ENCODE data around the gene PXDN. TPM values are rescaled to one million over a fixed set of nuclear protein-coding genes. Genes with fewer than 3 reads are reported as not detected.

Gene PXDN
- total and polyA plus RNA-seq, 2 donors (not counting 3 experiments of a cell fraction or from before 2014, with no cell fraction given) = 231 to 308 TPM

- intact Hi-C loops (cut with micrococcal nuclease) = no loop called here
- FAIRE-seq (no peak), DNase-seq (ENCODE audit: low read depth, low spot score) (no peak)
- Histone ChIP-seq H3K4me3 (replicated peaks in 1 of 3; ENCODE audit: insufficient read depth in 1 of 3, low read depth in 1 of 3, low read length in 3 of 3) (no peak overlapping the region), H3K4me2 (ENCODE audit: insufficient read depth, low read length) (no peak overlapping the region), H2AFZ (ENCODE audit: low read depth, low read length) (no peak overlapping the region), H3K36me3 (ENCODE audit: control insufficient read depth in 2 of 2, extremely low read depth in 1 of 2, insufficient read depth in 2 of 2, low read length in 2 of 2) (no peaks in the 10 kb centered on the region), H3K79me2 (ENCODE audit: control insufficient read depth, insufficient read depth, low read length) (peaks cover 31% of the 10 kb centered on the region), H3K27ac (ENCODE audit: insufficient read depth, low read depth, low read length) (peak overlapping the region; percentile 30), H3K9me3 (replicated peaks; ENCODE audit: control insufficient read depth, insufficient read depth, low read length) (no peaks in the 10 kb centered on the region), H3K9ac (replicated peaks; ENCODE audit: extremely low read depth, insufficient read depth, low read length) (no peak overlapping the region), H3K27me3 (ENCODE audit: control insufficient read depth in 2 of 2, insufficient read depth in 2 of 2, low read length in 2 of 2) (no peaks in the 10 kb centered on the region), H4K20me1 (replicated peaks; ENCODE audit: control insufficient read depth, extremely low read depth, insufficient read depth, low read length) (no peaks in the 10 kb centered on the region), H3K4me1 (ENCODE audit: control insufficient read depth, extremely low read depth, insufficient read depth, low read length) (peaks cover 12% of the 10 kb centered on the region), H3K9me1 (replicated peaks; ENCODE audit: control insufficient read depth, extremely low read depth, insufficient read depth, low read length) (no peaks in the 10 kb centered on the region)
- ChIA-PET CTCF (interaction anchor here (1.0 kb wide), 1 partner anchor 25 kb away, joined by 3 read pairs; no protein-coding TSS in a partner anchor), POLR2A (no interaction called here)
- no peak for TF ChIP-seq POLR2AphosphoS5 (IDR thresholded peaks at IDR 0.05; ENCODE audit: insufficient read depth, low read depth, low read length)
- no peak for TF ChIP-seq FOS (IDR thresholded peaks at IDR 0.05; ENCODE audit: borderline replicate concordance, insufficient read depth, low read length)
- no peak for TF ChIP-seq POLR2A (IDR thresholded peaks at IDR 0.05; ENCODE audit: low read depth, low read length)
- no peak for TF ChIP-seq GATA2 (IDR thresholded peaks at IDR 0.05; ENCODE audit: insufficient read depth, insufficient read length, low read depth, low read length)
- TF ChIP-seq CTCF (IDR thresholded peaks at IDR 0.05; ENCODE audit: extremely low read depth in 1 of 2, insufficient read depth in 1 of 2, low read depth in 1 of 2, low read length in 2 of 2) = no peak
- TF ChIP-seq MYC (IDR thresholded peaks at IDR 0.05; ENCODE audit: low read depth, low read length) = no peak
- no peak for TF ChIP-seq JUN (IDR thresholded peaks at IDR 0.05; ENCODE audit: borderline replicate concordance, insufficient read depth, insufficient read length, low read depth)
- no peak for TF ChIP-seq EZH2 (IDR thresholded peaks at IDR 0.05; ENCODE audit: borderline replicate concordance, low read depth, low read length, severe bottlenecking)
- TF ChIP-seq MAX (IDR thresholded peaks at IDR 0.05; ENCODE audit: insufficient read depth, insufficient read length) = no peak
- dilution Hi-C loops (cut with MboI; ENCODE audit: extremely low pct_ligation_motif_present, low sequenced_read_pairs) = no loop called here
- no TSS peak for BruUV-seq (replicated peaks)
Measured at GRCh38 chr2:1714291-1715064, 29.8 kb downstream of the PXDN start.
